GM18867 (cell line): ENCODE results near the gene ABHD13.

Source experiments
- ATAC-seq: cut with Tn5 transposase; IDR thresholded peaks from one replicate; pipeline ENCODE4 v1.9.1; 2021; ENCODE audit warnings: mild to moderate bottlenecking, moderate library complexity; ENCODE audit not compliant: unreplicated experiment

ABHD13 gene

DNA sequence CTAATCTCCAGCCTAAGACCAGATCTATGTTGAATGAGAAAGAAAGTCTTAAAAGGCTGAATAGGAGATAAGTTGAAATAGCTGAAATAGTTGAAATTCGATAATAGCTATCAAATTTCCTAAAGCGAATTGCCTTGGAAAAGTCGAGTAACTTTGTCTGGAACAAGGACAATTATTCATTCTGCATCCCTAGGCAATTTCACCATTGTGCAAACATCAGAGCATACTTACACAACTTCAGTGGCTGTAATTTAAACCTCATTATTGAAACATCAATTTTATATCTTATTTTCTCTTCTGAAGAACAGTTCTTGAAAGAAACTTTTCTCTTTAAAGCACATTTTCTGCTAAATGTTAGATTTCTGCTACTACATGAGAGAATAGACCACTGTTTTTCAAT is 64.9 kb downstream of the ABHD13 start:
- no peak for ATAC-seq
